Activated naive CD8-positive, alpha-beta T cell treated with anti-CD3 and anti-CD28 coated beads, Interleukin-2, amount 10 ng/mL, durations not matched to agents 7 days and 5 days (primary cell): ENCODE data around the gene LCN12. TPM values are rescaled to one million over a fixed set of nuclear protein-coding genes. Genes with fewer than 3 reads are reported as not detected.

ENCODE experiments used
- ATAC-seq: fragments of 150-1000 bp; cut with Tn5 transposase; one replicate; pipeline ENCODE4 v1.10.0; 2021; ENCODE audit warnings: low read depth, moderate library complexity
- POLR2A ChIA-PET: fragments of 350-600 bp; sonication (Branson Sonifier 250); formaldehyde crosslinking; loops from one replicate; lab custom pipeline; 2021; ENCODE audit warnings: antibody characterized with exemption; lab: Charles Lee
- DNase-seq: peaks from one replicate; pipeline ENCODE4 v3.0.0; 2021
- H3K27ac Mint-ChIP-seq: one replicate; pipeline ENCODE4 v1.8.0; 2022; ENCODE audit warnings: mild to moderate bottlenecking, mixed read lengths
- H3K27me3 Mint-ChIP-seq: one replicate; pipeline ENCODE4 v1.8.0; 2022; ENCODE audit warnings: mild to moderate bottlenecking, moderate library complexity, mixed read lengths
- H3K36me3 Mint-ChIP-seq: one replicate; pipeline ENCODE4 v1.8.0; 2021; ENCODE audit warnings: mild to moderate bottlenecking, mixed read lengths
- H3K4me1 Mint-ChIP-seq: one replicate; pipeline ENCODE4 v1.8.0; 2021; ENCODE audit warnings: mixed read lengths
- H3K4me3 Mint-ChIP-seq: one replicate; pipeline ENCODE4 v1.8.0; 2022; ENCODE audit warnings: mild to moderate bottlenecking, moderate library complexity, mixed read lengths
- H3K9me3 Mint-ChIP-seq: one replicate; pipeline ENCODE4 v1.8.0; 2021; ENCODE audit warnings: mixed read lengths
- total RNA-seq, 2 experiments: library from RNA; stranded (reverse); gene quantifications; one replicate each; pipeline ENCODE4 v1.2.3, GENCODE V29; 2021

Gene LCN12
- total RNA-seq = 1 to 10 TPM in 1 of 2 experiments, under 1 TPM in 1; 0.91 to 1.1 TPM

- H3K36me3 Mint-ChIP-seq = peaks cover 2% of the 10 kb centered on the region
- no peak within 1 kb of the TSS for H3K27ac Mint-ChIP-seq
- peaks cover 1% of the 10 kb centered on the region for H3K4me1 Mint-ChIP-seq
- DNase-seq (no peak), ATAC-seq (no peak)
- H3K4me3 Mint-ChIP-seq = no peak within 1 kb of the TSS
- H3K27me3 Mint-ChIP-seq = no peaks in the 10 kb centered on the region
- peaks cover 4% of the 10 kb centered on the region for H3K9me3 Mint-ChIP-seq
- POLR2A ChIA-PET = interaction anchor here (1.2 to 2.4 kb wide), 2 partner anchors 19 to 41 kb away, joined by 3 to 10 read pairs; partner anchors contain the start of gene PAXX
Measured at GRCh38 chr9:136951541-136952320, at the start of gene LCN12. Gene LCN12 (plus strand): TSS chr9:136952273. CDS start chr9:136952328, 55 bp downstream.

GRCh38 chr9:136903041-136903554, 49.0 kb upstream of the LCN12 start:
- POLR2A ChIA-PET = interaction anchor here (0.6 to 3.6 kb wide), 10 partner anchors 8 to 132 kb away, joined by 3 to 38 read pairs (median 7); partner anchors contain the start of genes C8G, CLIC3, FBXW5 and TRAF2
- Mint-ChIP-seq H3K27me3 (no peaks in the 10 kb centered on the region), H3K27ac (peak overlapping the region; percentile 70), H3K9me3 (no peaks in the 10 kb centered on the region), H3K4me3 (no peak overlapping the region), H3K36me3 (peaks cover 31% of the 10 kb centered on the region), H3K4me1 (peaks cover 33% of the 10 kb centered on the region)
- no peak for ATAC-seq
- DNase-seq = no peak

GRCh38 chr9:136906266-136906665, 45.8 kb upstream of the LCN12 start:
- peaks cover 19% of the 10 kb centered on the region for H3K4me1 Mint-ChIP-seq
- no peaks in the 10 kb centered on the region for H3K27me3 Mint-ChIP-seq
- ATAC-seq (no peak), DNase-seq (no peak)
- H3K9me3 Mint-ChIP-seq = no peaks in the 10 kb centered on the region
- peaks cover 22% of the 10 kb centered on the region for H3K36me3 Mint-ChIP-seq
- H3K27ac Mint-ChIP-seq = no peak overlapping the region
- POLR2A ChIA-PET = no interaction called here
- H3K4me3 Mint-ChIP-seq = no peak overlapping the region

GRCh38 chr9:136907011-136907914, 44.8 kb upstream of the LCN12 start:
- peaks cover 10% of the 10 kb centered on the region for H3K4me1 Mint-ChIP-seq
- ATAC-seq = no peak
- DNase-seq = no peak
- H3K4me3 Mint-ChIP-seq = no peak overlapping the region
- H3K9me3 Mint-ChIP-seq = no peaks in the 10 kb centered on the region
- H3K27me3 Mint-ChIP-seq = no peaks in the 10 kb centered on the region
- peak overlapping the region; percentile 13 for H3K27ac Mint-ChIP-seq
- POLR2A ChIA-PET = interaction anchor here (0.6 kb wide), 1 partner anchor 22 kb away, joined by 3 read pairs; no protein-coding TSS in a partner anchor
- H3K36me3 Mint-ChIP-seq = peaks cover 19% of the 10 kb centered on the region

GRCh38 chr9:136910197-136910900, 41.7 kb upstream of the LCN12 start:
- Mint-ChIP-seq H3K27ac (peak overlapping the region; percentile 67), H3K9me3 (no peaks in the 10 kb centered on the region), H3K4me3 (no peak overlapping the region), H3K4me1 (peaks cover 2% of the 10 kb centered on the region), H3K36me3 (peaks cover 16% of the 10 kb centered on the region), H3K27me3 (no peaks in the 10 kb centered on the region)
- no peak for DNase-seq
- no peak for ATAC-seq
- POLR2A ChIA-PET = interaction anchor here (0.6 to 1.2 kb wide), 3 partner anchors 8 to 76 kb away, joined by 3 to 4 read pairs (median 4); partner anchors contain the start of gene TRAF2

GRCh38 chr9:136910901-136911245, 41.2 kb upstream of the LCN12 start:
- Mint-ChIP-seq H3K4me3 (no peak overlapping the region), H3K27ac (peak overlapping the region; percentile 67), H3K9me3 (no peaks in the 10 kb centered on the region), H3K27me3 (no peaks in the 10 kb centered on the region), H3K36me3 (peaks cover 17% of the 10 kb centered on the region), H3K4me1 (peaks cover 2% of the 10 kb centered on the region)
- ATAC-seq = no peak
- POLR2A ChIA-PET = interaction anchor here (0.7 to 1.2 kb wide), 2 partner anchors 8 to 39 kb away, joined by 3 to 4 read pairs; no protein-coding TSS in a partner anchor
- no peak for DNase-seq

GRCh38 chr9:136913701-136914438, 38.2 kb upstream of the LCN12 start:
- no peak for DNase-seq
- no peak overlapping the region for H3K4me3 Mint-ChIP-seq
- no peaks in the 10 kb centered on the region for H3K9me3 Mint-ChIP-seq
- H3K4me1 Mint-ChIP-seq = no peaks in the 10 kb centered on the region
- ATAC-seq = no peak
- H3K36me3 Mint-ChIP-seq = peaks cover 11% of the 10 kb centered on the region
- POLR2A ChIA-PET = no interaction called here
- H3K27me3 Mint-ChIP-seq = no peaks in the 10 kb centered on the region
- H3K27ac Mint-ChIP-seq = no peak overlapping the region

GRCh38 chr9:136915632-136916329, 36.3 kb upstream of the LCN12 start:
- no peak overlapping the region for H3K27ac Mint-ChIP-seq
- H3K36me3 Mint-ChIP-seq = peaks cover 16% of the 10 kb centered on the region
- POLR2A ChIA-PET = no interaction called here
- H3K27me3 Mint-ChIP-seq = no peaks in the 10 kb centered on the region
- DNase-seq (no peak), ATAC-seq (no peak)
- H3K4me3 Mint-ChIP-seq = no peak overlapping the region
- H3K4me1 Mint-ChIP-seq = no peaks in the 10 kb centered on the region
- no peaks in the 10 kb centered on the region for H3K9me3 Mint-ChIP-seq

GRCh38 chr9:136916330-136917184, 35.5 kb upstream of the LCN12 start:
- H3K4me1 Mint-ChIP-seq = no peaks in the 10 kb centered on the region
- DNase-seq = no peak
- H3K4me3 Mint-ChIP-seq = no peak overlapping the region
- H3K27ac Mint-ChIP-seq = no peak overlapping the region
- no peaks in the 10 kb centered on the region for H3K27me3 Mint-ChIP-seq
- no peak for ATAC-seq
- H3K36me3 Mint-ChIP-seq = peaks cover 17% of the 10 kb centered on the region
- H3K9me3 Mint-ChIP-seq = no peaks in the 10 kb centered on the region
- POLR2A ChIA-PET = interaction anchor here (1.1 kb wide), 1 partner anchor 23 kb away, joined by 4 read pairs; no protein-coding TSS in a partner anchor

- POLR2A ChIA-PET = interaction anchor here (1.1 kb wide), 1 partner anchor 24 kb away, joined by 4 read pairs; no protein-coding TSS in a partner anchor
- ATAC-seq (no peak), DNase-seq (no peak)
- H3K9me3 Mint-ChIP-seq = no peaks in the 10 kb centered on the region
- no peaks in the 10 kb centered on the region for H3K27me3 Mint-ChIP-seq
- H3K4me3 Mint-ChIP-seq = no peak overlapping the region
- H3K36me3 Mint-ChIP-seq = peaks cover 17% of the 10 kb centered on the region
- no peaks in the 10 kb centered on the region for H3K4me1 Mint-ChIP-seq
- H3K27ac Mint-ChIP-seq = no peak overlapping the region
Measured at GRCh38 chr9:136917902-136918301, 34.2 kb upstream of the LCN12 start.

- POLR2A ChIA-PET = no interaction called here
- Mint-ChIP-seq H3K4me3 (no peak overlapping the region), H3K9me3 (no peaks in the 10 kb centered on the region), H3K36me3 (peaks cover 16% of the 10 kb centered on the region), H3K27ac (no peak overlapping the region), H3K4me1 (no peaks in the 10 kb centered on the region), H3K27me3 (no peaks in the 10 kb centered on the region)
- DNase-seq = no peak
- ATAC-seq = no peak
Measured at GRCh38 chr9:136920069-136920468, 32.0 kb upstream of the LCN12 start.
